GM12892 (cell line): ENCODE measurements around the gene FAM219A.

Experiments used
- POLR2A ChIP-seq: IDR thresholded peaks from 2 replicates; pipeline ENCODE4 v1.6.1; 2011; ENCODE audit warnings: low read depth, low read length, control low read depth
- POLR2AphosphoS5 ChIP-seq: IDR thresholded peaks from 2 replicates; pipeline ENCODE4 v1.6.1; 2011; ENCODE audit warnings: low read depth, low read length, control low read depth
- TAF1 ChIP-seq: IDR thresholded peaks from 2 replicates; pipeline ENCODE4 v1.6.1; 2011; ENCODE audit warnings: low read depth, mild to moderate bottlenecking, control low read depth, low read length, borderline replicate concordance

- TF ChIP-seq POLR2A: no peak
- no peak for TF ChIP-seq TAF1
- no peak for TF ChIP-seq POLR2AphosphoS5
Observed at GRCh38 chr9:34490360-34490759, 32.0 kb upstream of the FAM219A start.
